D721Med (cell line): Measurements from ENCODE around the gene KCNA10.

ENCODE experiments used
- DNase-seq: peaks from one replicate; pipeline ENCODE4 v3.0.0; 2011; ENCODE audit warnings: low spot score; ENCODE audit not compliant: insufficient read length
- FAIRE-seq: peaks from 2 replicates; lab custom pipeline; 2011; peaks lifted over from hg19 to GRCh38; lab: Jason Lieb, UNC
- TF ChIP-seq, protein P1 (sequence below): IDR thresholded peaks from 2 replicates; pipeline ENCODE4 v1.5.1; 2012; ENCODE audit warnings: mild to moderate bottlenecking, control low read depth; ENCODE audit not compliant: insufficient read depth; ENCODE audit errors: missing control alignments

KCNA10 gene

DNA sequence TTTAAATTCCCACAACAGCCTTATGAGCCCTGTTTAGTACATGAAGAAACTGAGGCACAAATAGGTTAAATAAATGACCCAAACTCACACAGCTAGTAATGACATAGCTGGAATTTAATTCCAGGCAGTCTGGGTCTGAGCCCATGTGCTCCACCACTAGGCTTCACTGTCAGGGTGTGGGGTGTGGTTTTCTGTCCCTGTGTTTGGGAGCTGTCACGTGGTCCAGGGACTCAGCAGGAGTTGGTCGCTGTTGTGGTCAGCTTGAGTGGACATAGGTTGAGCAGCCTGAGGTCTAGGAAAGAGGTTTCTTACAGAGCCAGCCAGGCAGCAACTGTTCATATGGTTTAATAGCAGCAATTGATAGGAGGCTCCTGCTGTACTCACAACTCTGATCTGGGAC, 28.0 kb upstream of the KCNA10 start:
- DNase-seq = no peak
- FAIRE-seq = no peak
- TF ChIP-seq, protein P1, sequence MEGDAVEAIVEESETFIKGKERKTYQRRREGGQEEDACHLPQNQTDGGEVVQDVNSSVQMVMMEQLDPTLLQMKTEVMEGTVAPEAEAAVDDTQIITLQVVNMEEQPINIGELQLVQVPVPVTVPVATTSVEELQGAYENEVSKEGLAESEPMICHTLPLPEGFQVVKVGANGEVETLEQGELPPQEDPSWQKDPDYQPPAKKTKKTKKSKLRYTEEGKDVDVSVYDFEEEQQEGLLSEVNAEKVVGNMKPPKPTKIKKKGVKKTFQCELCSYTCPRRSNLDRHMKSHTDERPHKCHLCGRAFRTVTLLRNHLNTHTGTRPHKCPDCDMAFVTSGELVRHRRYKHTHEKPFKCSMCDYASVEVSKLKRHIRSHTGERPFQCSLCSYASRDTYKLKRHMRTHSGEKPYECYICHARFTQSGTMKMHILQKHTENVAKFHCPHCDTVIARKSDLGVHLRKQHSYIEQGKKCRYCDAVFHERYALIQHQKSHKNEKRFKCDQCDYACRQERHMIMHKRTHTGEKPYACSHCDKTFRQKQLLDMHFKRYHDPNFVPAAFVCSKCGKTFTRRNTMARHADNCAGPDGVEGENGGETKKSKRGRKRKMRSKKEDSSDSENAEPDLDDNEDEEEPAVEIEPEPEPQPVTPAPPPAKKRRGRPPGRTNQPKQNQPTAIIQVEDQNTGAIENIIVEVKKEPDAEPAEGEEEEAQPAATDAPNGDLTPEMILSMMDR = no peak

DNA sequence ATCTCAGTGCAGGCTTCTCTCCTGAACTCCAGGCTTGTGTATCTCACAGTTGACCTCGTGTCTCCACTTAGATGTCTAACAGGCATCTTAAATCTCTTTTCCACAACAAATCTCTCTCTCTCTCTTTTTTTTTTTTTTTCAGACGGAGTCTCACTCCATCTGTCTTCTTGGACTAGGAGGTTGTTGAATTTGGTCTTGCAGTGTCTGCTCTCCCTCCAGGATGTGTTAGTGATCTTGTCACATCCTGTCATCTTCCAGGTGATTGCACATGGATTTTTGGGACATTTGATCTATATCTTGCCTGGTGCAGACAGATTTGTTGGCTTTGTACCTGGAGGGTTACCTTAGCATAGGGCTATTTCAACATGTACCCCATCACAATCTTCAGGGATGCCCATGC, 26.5 kb upstream of the KCNA10 start:
- TF ChIP-seq, protein P1 = no peak
- FAIRE-seq = no peak
- no peak for DNase-seq

DNA sequence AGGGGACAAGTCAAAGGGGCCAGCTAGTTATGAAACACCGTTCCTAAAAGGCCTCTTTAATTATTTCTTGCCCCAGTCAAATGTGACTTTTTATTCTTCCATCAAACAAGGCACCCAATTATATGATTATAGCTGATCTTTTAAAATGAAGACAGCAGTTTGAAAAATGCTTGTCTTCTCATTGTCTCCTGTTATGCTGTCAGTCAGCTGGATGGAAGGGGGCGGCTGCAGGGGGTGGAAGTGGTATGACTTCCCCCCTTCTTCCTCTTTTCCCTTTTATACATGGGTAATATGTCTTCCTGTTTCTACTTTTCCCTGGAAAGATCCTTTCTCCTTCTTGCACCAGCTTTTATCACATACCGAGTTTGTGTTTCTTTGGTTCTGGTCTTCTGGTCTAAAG, 25.8 kb upstream of the KCNA10 start:
- no peak for FAIRE-seq
- TF ChIP-seq, protein P1 = no peak
- DNase-seq = no peak

DNA sequence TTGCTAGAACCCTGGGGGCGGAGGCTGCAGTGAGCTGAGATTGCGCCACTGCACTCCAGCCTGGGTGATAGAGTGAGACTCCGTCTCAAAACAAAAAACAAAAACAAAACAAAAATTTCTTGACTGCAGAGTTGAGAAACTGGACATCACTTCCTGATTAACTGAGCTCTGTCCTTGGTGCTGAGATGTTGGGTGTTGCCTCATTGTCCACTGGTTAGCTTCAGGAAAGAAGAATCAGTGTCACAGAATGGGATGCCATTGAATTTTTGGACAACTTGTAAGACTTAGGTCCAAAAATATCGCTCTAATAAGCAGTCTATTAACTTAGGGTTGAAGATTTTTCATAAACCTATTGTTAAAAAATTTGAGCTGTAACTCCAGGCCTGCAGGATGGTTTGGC, 23.8 kb upstream of the KCNA10 start:
- no peak for FAIRE-seq
- no peak for DNase-seq
- TF ChIP-seq, protein P1 = no peak

DNA sequence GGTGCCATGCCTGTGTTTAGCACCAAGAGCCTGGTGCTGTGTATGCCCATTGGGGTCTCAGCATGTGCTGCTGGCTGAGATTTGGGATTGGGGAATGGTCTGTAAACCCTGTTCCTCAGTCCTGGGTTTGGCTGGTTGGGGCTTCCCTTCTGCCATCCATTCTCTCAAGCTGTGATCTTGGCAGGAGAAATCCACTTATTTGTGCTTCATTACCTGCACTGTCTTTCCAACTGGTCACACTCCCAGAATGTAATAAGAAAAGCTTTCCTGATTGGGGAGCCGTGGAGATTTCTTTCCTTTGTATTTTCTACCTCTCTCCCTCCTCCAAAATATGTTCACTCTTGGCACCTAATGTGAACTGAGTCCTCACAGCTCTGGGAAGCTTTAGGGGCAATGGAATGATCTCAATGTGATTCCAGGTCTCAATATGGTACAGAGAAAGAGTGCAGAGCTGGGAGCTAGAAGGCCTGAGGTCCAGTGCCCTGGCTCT, 23.0 kb upstream of the KCNA10 start:
- TF ChIP-seq, protein P1 = no peak
- no peak for FAIRE-seq
- no peak for DNase-seq

DNA sequence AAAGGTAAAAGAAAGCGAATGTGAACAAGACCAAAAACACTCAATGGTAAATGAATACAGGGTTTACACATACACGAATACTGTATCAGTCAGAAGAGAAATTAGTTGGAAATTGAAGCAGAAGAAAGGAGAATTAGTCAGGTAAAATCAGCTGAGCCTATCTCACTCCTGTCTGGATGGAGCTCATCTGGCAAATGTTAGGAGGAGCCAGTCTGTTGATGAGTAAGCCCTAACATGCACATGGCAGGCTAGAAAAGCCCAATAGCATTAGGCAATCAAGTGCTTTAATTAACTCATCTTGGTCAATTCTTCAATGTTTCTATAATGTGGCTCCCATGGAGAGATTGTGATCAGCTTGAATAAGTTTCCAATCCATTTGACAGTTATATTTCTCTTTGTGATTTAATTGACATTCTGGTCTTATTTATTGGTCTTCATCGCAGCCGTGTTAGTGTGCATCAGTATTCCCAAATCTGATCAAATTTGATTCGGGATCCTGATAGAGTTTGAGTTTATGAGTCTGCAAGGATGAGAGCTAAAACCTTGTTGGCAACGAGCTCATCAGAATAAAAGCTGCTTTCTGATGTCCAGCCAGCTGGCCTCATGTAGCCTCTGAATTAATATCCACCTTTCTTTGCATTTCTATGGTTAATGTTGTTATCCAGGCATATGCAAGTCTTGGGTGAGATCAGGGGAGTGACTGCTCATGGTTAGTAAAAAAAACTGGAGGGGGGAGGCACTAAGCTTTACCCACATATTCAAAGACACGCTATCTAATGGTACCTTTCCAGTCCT, 22.1 kb upstream of the KCNA10 start:
- FAIRE-seq = no peak
- no peak for DNase-seq
- TF ChIP-seq, protein P1 = no peak

DNA sequence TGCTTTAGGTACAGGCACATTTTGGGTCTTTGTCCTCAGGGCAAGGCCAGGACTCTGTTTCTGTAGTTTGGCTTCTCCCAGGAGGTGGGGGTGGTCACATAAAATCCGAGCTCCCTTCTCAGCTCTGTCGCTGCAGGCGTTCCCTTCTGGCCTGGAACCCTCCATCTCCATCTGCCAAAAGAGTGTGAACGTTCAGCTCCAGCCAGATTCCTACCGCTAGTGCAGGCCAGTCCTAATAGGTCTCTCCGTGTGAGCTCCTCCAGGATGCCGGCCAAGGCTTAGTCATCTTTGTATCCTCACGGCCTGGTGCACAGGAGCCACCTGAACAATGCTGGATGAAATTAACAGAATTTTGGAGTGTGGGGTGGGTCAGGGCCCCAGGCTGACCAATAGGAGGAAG, 19.9 kb upstream of the KCNA10 start:
- FAIRE-seq (no peak), DNase-seq (no peak)
- TF ChIP-seq, protein P1 = no peak
